AG20443 (cell line): Measurements from ENCODE around the gene GAB2.
"Not testable (repeated sequence)": the region's sequence is repeated elsewhere in the genome, so short reads cannot be mapped to it uniquely, and the experiment has no call there.

Experiments used
- DNase-seq: peaks from one replicate; pipeline ENCODE4 v3.0.0; 2012; ENCODE audit warnings: low spot score, mixed read lengths

Gene GAB2

GRCh38 chr11:78276311-78276710, 141.3 kb downstream of the GAB2 start:
- DNase-seq, result no peak

- DNase-seq, result no peak
Measured at GRCh38 chr11:78274739-78275138, 142.9 kb downstream of the GAB2 start.

GRCh38 chr11:78272625-78273269, 144.9 kb downstream of the GAB2 start:
- not testable (repeated sequence) for DNase-seq

- DNase-seq, result not testable (repeated sequence)
Measured at GRCh38 chr11:78271801-78272200, 145.8 kb downstream of the GAB2 start.

- no peak for DNase-seq
Measured at GRCh38 chr11:78270971-78271370, 146.6 kb downstream of the GAB2 start.

GRCh38 chr11:78269806-78270205, 147.8 kb downstream of the GAB2 start:
- no peak for DNase-seq

- DNase-seq, result peak; percentile 71
Measured at GRCh38 chr11:78268591-78269410, 148.8 kb downstream of the GAB2 start.

- no peak for DNase-seq
Measured at GRCh38 chr11:78266451-78266850, 151.2 kb downstream of the GAB2 start.

GRCh38 chr11:78265326-78265725, 152.3 kb downstream of the GAB2 start:
- no peak for DNase-seq

GRCh38 chr11:78262691-78263090, 154.9 kb downstream of the GAB2 start:
- DNase-seq, result no peak

- DNase-seq, result no peak
Measured at GRCh38 chr11:78262238-78262637, 155.4 kb downstream of the GAB2 start.

- no peak for DNase-seq
Measured at GRCh38 chr11:78261828-78262227, 155.8 kb downstream of the GAB2 start.

GRCh38 chr11:78261367-78261766, 156.3 kb downstream of the GAB2 start:
- no peak for DNase-seq

- no peak for DNase-seq
Measured at GRCh38 chr11:78259777-78260487, 157.7 kb downstream of the GAB2 start.

GRCh38 chr11:78257654-78258053, 160.0 kb downstream of the GAB2 start:
- no peak for DNase-seq

- peak; percentile 85 for DNase-seq
Measured at GRCh38 chr11:78256962-78257361, 160.7 kb downstream of the GAB2 start.

- DNase-seq, result no peak
Measured at GRCh38 chr11:78255919-78256318, 161.7 kb downstream of the GAB2 start.

- DNase-seq, result no peak
Measured at GRCh38 chr11:78254268-78254667, 163.4 kb downstream of the GAB2 start.

GRCh38 chr11:78253797-78254196, 163.8 kb downstream of the GAB2 start:
- DNase-seq, result no peak

- peak; percentile 43 for DNase-seq
Measured at GRCh38 chr11:78251083-78251775, 166.4 kb downstream of the GAB2 start.

GRCh38 chr11:78250099-78250498, 167.5 kb downstream of the GAB2 start:
- no peak for DNase-seq

- DNase-seq, result no peak
Measured at GRCh38 chr11:78248903-78249302, 168.7 kb downstream of the GAB2 start.
